NCI-H1694 (cell line): ENCODE data around the gene CPAMD8.

Source experiments
- DNase-seq: peaks from one replicate; lab custom pipeline; 2025; lab: John Stamatoyannopoulos, UW

Gene CPAMD8

GRCh38 chr19:16892868-16893685 lies 133.5 kb downstream of the CPAMD8 start:
- no peak for DNase-seq

GRCh38 chr19:16892436-16892835 lies 134.2 kb downstream of the CPAMD8 start:
- DNase-seq = no peak

GRCh38 chr19:16891696-16892382 lies 134.8 kb downstream of the CPAMD8 start:
- no peak for DNase-seq

- DNase-seq = no peak
These were observed 136.0 kb downstream of the CPAMD8 start for GRCh38 chr19:16890461-16891184.

- DNase-seq = no peak
These were observed 136.6 kb downstream of the CPAMD8 start for GRCh38 chr19:16889883-16890460.

- no peak for DNase-seq
These were observed 137.2 kb downstream of the CPAMD8 start for GRCh38 chr19:16889366-16889882.

- no peak for DNase-seq
These were observed 137.8 kb downstream of the CPAMD8 start, which contains the start of gene F2RL3 for GRCh38 chr19:16888629-16889365. TSS of gene F2RL3 (plus strand) at chr19:16888999. CDS start at chr19:16889190, 191 bp downstream.

GRCh38 chr19:16887353-16888265 lies 139.0 kb downstream of the CPAMD8 start:
- DNase-seq = no peak

- no peak for DNase-seq
These were observed 140.2 kb downstream of the CPAMD8 start for GRCh38 chr19:16886305-16886880.

- no peak for DNase-seq
These were observed 141.4 kb downstream of the CPAMD8 start for GRCh38 chr19:16885166-16885565.

GRCh38 chr19:16883522-16883921 lies 143.1 kb downstream of the CPAMD8 start:
- no peak for DNase-seq

- no peak for DNase-seq
These were observed 144.5 kb downstream of the CPAMD8 start for GRCh38 chr19:16882146-16882545.

- no peak for DNase-seq
These were observed 145.6 kb downstream of the CPAMD8 start for GRCh38 chr19:16880884-16881554.

- DNase-seq = no peak
These were observed 148.2 kb downstream of the CPAMD8 start for GRCh38 chr19:16878181-16878965.

GRCh38 chr19:16877581-16877980 lies 149.0 kb downstream of the CPAMD8 start:
- no peak for DNase-seq

GRCh38 chr19:16876904-16877361 lies 149.7 kb downstream of the CPAMD8 start:
- DNase-seq = no peak

GRCh38 chr19:16875584-16876555 lies 150.7 kb downstream of the CPAMD8 start:
- DNase-seq = no peak
